Hematopoietic multipotent progenitor cell treated with erythropoietin and hydrocortisone succinate and interleukin-3 and kit ligand, for 6 days (in vitro differentiated cells): ENCODE measurements around the gene MICAL2.

Experiments
- DNase-seq: peaks from one replicate; pipeline ENCODE4 v3.0.0-alpha.2; 2015

Gene MICAL2

DNA sequence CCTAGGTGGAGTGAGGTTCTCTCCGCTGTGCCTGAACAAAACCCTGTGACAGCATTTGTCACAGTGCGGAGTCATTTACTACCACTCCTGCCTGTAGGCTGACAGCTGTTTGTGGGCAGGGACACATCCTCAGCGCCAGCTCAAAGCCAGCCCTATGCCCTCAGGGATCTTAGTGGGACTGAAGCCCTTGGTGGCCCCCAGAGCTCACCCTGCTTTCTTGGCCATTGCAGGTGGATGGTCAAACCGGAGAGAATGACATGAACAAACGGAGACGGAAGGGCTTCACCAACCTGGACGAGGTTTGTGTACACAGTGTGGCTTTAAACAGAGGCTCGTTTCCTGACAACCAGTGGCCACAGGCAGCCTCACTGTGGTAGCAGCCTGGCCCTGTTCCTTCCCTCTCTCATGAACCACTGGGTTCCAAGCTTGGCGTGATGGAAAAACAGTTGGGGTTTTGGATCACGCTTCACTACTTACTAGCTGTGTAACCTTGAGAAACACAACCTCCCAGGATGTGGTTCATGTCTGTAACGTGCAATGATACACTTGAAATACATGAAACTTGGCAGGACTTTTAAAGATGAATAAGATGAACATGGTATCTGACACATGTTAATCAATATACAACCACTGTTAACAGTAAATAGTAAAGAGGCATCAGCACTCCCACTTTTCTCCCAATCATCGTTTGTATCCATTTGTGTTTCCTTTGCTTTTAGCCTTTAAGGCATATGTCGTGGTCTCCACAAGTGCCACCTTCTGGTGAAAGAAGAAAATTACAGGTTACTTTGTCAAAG, 125.8 kb downstream of the MICAL2 start:
- peak; percentile 82 for DNase-seq

DNA sequence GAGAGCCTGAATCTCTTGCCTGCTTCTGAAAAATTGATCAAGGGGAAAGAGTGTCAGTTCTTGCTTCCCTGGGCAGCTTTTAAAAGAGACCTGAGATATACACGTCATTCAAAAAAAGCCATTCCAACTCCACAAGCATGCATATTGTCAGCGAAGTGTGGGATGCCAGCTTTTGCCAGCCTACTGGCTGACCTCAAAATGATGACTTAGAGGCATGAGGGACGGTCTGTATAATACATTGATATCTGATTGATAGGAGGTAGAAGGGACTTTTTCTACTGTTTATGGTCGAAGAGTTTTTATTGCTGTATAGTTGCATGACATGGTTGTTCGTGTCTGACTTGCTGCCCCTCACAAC, 126.3 kb downstream of the MICAL2 start:
- no peak for DNase-seq

DNA sequence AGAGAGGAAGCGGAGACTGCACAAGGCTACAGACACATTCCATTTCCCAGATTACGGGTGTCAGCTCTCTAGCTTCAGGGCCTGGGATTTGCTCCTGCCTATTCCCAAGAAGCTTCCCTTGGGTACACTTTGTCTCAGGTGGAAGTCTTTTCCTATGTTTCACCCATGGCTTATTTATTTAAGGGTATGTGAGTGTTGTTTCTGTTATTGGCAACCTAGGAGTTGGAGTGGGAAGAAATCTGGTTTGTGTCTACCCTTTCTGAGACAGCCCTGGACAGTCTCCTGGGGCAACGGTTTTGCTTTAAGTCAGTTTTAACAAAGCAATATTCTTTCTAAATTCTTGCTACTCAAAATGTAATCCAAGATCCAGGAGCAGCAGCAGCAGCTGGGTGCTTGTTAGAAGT, 127.0 kb downstream of the MICAL2 start:
- DNase-seq: no peak

DNA sequence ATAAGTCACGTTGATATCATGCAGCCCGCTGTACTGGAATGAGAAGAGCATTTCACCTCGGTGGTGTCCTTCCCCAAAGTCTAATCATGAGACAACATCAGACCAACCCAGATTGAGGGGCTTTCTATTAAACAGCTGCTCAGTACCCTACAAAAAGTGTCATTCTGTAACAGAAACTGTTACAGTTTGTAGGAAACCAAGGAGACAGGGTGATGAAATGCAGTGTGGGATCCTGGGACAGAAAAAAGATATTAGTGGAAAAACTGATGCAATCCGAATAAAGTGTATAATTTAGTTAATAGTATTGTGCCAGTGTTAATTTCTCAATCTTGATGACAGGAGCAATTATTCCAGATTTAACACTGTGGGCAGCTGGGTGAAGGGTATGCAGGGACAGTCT, 128.0 kb downstream of the MICAL2 start:
- no peak for DNase-seq

DNA sequence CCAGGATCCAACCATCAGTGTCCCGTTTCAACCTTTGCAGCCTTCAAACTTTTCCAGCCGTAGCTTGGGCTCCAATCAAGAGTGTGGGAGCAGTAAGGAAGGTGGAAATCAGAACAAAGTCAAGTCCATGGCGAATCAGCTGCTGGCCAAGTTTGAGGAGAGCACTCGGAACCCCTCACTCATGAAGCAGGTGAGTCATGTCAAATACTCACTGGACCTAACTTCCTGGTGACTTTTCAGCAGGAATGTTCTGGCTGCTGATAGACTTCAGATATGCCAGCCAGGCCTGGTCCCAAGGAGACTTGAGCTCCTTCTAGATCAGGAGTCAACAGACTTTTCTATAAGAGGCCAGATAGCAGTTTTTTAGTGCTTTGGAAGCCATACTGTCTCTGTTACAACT, 129.0 kb downstream of the MICAL2 start:
- DNase-seq: no peak

DNA sequence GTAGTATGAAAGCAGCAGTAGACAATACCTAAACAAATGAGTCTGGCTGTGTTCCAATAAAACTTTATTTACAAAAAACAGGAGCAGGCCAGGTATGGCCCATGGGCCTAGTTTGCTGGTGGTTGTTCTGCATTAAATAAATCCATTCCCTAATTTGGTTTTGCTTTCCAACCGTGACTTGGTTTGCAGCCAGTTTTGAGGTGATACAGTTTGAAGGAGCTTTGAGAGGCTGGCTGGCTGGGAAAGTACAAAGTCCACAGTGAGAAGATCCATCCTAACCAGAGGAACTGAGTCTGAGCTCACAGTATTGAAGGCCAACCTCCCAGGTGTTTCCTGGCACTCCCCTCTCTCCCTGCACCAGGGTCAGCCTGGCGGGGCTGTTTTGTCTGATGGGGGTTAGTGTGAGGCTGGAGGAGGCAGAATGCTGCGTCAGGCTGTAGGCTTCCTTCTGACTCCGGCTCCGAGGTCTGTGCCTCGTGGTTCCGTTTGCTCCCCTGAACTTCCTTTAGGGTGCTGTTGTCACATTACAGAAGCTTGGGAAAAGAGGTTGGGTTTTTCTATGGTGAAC, 129.5 kb downstream of the MICAL2 start:
- DNase-seq: no peak

DNA sequence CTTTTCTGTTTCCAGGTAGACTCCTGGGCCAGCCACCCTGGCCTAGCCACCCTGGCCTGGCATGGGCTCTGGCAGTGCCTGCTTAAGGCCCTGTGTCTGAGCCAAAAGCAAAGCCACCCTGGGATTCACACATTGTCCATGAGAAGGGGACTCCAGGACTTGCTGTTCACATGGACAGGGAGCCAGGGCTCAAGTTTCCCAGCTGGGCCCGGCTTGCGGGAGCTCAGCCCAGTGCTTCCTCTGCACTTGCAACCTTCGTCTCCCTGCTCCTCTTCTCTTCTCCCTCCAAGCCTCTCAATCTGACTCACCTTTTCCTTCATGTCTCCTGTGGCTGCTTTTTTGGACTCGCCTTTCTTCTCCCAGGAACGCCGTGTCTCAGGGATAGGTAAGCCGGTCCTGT, 130.3 kb downstream of the MICAL2 start:
- DNase-seq: no peak

DNA sequence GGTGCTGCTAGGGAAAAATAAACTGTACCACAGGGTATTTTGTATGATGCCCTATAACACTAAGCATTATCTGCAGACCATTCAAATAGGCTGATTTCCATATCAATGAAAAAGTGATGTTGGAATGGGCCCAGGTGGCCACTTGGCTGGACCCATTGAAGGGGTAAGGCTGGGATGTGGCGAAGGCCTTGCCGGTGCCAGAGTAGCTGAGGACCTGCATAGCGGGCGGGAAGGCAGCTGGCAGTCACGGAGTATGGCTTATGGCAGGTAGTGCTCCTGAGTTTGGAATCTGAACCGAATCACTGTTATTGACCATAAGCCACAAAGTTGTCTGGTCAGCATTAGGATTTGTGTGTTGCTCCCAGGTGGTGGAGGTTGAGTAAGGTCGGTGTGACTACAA, 131.0 kb downstream of the MICAL2 start:
- no peak for DNase-seq

DNA sequence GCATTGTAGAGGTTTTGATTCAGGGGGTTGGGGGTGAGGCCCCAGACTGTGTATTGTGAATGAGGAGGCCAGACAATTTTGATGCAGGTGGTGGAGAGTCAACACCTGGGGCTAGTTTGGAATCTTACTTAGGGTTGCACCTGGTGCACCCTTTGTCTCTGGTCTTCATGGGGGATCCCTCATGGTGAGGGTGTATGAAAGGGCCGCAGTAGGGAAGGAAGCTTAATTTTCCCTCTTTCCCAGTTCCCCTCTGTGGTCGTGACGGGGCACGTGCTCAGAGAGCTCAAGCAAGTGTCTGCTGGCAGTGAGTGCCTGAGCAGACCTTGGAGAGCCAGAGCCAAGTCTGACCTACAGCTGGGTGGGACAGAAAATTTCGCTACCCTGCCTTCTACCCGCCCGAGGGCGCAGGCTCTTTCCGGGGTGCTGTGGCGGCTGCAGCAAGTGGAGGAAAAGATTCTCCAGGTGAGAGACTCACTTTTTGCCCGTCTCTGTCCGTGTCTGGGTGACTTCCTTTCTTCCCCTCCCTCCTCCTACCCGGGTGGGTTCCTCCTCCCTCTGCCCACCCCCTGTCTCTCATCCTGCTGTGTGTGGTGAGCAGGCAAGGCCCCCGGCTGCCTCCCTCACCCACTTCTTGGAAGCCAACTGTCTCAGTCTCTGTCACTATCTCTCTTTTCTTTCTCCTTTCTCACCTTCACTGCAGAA, 131.7 kb downstream of the MICAL2 start:
- DNase-seq: no peak

DNA sequence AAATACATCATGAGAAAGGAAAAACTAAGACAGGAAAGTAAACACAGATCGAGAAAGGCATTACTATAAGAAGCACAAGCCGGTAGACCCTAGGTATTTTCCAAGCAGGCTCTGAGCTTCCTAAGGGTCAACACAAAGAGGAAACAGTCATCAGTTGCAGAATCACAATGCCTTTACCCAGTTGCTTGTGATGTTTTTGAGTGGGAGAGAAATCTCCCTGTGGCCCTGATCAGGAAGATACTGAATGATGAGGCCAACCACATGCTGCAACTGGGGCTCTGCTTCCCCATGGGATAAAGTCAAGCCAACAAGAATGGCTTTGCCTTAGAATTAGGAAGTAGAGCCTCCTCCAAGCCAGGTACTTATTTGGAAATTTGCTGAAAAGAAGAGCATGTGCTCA, 132.6 kb downstream of the MICAL2 start:
- DNase-seq: no peak

DNA sequence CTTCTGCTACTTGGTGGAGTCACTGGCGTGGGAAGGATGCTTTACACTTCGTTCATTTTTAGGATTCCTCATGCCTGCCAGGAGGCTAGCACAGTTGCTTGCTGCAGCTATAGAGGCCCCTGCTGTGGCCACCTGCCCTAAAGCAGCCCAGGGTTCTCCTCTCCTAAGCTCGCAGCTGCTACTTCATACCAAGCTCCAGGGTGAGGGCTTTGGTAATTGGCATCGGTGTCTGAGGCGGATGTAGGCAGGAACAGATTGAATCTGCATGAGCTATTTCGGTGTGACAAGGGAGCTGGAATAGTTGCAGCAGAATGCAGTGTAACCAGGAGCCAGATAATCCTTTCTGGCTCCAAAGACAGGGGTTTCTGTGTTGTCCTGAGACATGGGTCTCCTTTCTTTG, 133.1 kb downstream of the MICAL2 start:
- no peak for DNase-seq

DNA sequence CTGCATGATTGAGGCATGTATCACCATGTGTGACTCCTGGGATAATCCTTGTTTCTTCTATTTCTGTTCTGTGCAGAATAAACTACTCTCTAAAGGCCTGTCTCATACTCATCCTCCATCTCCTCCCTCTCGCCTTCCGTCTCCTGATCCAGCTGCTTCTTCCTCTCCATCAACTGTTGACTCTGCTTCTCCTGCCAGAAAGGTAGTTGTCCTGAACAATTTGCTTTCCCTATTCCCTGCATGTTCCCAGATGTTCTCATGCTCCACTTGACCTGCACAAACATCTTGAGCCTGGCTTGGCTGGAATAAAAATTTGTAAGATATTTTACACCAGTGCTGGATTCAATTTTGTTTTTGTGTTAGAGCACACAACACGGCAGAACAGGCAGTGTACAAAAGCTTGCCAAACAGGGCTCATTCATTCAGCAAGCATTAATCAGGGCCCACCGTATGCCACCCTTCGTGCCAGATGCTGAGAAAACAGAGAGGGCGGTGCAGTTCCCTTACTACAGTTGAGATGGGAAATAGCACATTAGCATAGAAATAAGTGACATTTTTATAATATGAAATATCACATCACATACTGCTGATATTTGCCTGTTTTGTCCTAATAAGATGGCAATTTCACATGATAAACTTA, 133.6 kb downstream of the MICAL2 start:
- DNase-seq: peak; percentile 18

DNA sequence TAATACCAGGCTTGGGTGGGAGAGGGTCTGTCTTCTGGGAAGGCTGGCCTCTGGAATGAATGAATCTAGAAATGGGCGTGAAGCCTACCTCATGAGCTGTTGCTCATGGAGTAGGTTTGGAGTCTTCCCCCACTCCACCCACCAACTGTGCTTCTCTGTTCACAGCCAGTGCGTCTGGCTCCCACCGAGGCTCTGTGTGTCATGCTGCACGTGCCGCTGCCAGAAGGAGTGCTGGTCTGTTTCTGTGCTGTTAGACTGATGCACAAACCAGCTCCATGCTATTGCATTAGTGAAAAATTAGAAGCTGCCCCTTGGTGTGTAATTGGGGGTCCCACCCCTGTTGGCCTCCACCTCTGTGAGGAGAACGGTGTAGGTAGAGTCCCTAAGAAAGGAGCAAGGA, 134.7 kb downstream of the MICAL2 start:
- DNase-seq: no peak

DNA sequence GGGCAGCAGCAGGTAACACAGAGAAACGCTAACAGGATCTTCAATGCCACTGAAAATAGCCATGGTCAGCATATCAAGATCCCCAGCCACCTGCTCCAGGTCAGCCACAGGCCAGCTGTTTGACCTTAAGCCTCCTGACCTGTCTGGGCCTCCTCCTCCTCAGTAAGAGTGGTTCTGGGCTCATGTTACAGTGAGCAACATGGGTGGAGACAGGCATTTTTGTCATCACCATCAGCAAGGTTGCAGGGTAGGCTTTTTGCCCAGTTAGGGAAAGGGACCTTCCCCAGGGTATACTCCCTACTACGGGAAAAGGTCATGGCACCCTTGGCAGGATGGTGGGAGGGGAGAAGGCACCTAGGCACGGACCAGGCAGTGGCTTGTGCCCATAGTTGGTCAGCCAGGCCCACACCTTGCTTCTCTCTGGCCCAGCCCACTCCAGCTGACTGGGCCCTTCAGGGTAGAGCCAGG, 135.2 kb downstream of the MICAL2 start:
- no peak for DNase-seq

DNA sequence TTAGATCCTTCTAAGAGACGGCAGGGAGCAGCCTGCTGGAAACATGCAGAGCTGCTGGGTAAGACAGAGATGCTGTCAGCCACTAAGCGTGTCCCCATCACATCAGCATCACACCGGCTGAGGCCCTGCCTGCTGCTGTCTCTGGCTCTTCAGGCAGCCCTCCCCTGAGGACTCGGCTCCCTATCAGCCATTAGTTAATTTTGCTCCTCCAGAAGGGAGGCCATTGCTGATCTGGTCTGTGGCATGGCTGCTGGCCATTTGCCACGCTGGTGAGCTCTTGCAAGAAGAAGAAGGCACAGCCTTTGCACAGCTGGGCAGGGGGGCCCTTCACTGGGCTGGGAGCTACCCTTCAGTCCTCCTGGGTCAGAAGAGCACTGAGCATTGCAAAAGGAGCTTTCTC, 135.8 kb downstream of the MICAL2 start:
- DNase-seq: no peak

DNA sequence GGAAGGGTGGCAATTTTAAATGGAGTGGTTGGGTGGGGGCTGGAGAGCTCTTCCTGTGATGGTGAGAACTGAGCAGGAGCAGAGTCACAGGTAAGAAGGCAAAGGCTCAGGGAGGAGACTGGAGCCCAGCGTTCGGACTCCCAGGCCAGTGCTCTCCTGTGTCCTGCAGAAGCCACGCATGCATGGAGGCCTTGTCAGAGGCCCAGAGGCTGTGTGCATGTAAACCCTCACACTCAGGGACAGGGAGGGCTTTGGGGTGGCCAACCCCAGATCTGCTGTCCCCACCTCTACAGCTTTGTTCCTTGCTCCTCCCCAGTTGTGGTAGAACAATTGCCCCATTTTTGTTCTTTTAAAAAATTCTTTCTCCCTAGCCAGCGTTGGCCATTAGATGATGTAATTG, 136.6 kb downstream of the MICAL2 start:
- no peak for DNase-seq

DNA sequence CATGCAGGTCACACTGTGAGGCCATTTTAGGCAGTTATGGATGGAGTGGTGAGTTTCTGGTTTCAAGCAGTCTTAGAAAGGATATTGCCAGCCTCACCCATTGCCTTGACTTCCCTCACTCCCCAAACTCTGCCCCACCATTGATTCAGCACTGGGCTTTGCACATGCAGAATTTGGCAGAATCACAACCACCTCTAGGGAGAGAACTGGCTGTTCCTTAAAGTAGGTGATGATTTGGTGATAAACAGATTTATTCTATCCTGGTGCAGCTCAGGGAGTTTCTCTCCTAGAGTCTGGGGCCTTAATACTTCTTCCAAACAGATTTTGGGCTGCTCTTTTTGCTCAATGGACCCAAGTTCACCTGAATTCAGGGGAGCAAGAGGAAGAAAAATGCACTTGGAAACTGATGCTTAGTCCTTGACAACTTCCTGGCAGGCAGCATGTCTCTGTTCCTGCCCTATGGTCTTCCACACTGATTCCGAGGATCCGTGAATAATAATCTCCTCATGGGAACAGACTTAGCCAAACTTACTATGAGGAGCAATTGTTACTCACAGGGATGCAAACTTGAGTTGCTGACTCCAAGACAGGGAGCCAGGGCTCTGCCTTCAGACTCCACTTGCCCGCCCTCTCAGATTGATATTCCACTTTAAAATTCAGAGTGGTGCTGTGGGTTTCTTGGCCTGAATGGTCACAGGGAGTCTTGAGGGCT, 137.3 kb downstream of the MICAL2 start:
- DNase-seq: no peak

DNA sequence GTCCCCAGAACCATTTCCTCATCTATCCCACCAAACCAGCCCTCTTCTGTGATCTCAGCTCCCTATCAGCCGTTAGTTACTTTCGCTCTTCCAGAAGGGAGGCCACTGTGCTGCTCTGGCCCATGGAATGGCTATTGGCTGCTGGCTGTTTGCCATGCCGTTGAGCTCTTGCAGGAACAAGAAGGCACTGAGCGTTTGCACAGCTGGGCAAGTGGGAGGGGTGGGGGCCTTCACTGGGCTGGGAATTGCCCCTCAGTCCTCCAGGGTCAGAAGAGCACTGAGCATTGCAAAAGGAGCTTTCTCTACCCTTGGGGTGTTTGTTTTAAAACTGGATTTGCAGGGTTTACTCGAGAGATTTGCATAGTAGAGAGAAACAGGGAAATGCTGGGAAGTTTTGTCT, 137.9 kb downstream of the MICAL2 start:
- DNase-seq: no peak

DNA sequence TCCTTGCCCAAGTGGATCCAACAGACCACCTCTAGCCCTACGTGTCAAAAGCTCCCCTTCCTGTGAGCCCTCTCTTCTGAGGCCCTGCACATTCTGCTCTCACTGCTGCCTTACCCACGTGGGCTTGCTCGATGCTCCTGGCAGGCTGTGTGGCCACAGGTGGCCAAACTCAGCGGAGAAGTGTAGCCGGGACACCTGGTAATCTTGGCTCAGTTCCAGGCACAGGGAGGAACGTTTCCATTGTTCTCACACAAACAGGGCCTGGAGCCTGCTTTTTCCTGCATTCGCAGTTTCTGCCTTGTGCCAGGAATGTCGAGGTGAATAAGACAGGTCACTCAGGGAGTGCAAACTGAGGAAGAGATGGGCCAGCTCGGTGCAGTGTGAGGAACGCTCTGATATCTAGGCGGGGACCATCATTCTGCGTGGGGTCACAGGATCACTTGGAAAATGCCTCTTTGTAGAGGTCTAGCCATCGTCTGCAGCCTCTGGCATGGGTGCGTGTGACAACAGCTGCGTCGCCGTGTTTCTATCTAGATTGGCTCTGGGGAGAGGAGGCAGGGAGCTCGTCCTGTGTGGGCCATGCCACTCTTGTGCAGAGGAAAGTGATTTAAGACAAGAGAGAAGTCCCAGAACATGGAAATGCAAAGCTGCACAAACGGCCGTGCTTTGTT, 139.3 kb downstream of the MICAL2 start:
- no peak for DNase-seq

DNA sequence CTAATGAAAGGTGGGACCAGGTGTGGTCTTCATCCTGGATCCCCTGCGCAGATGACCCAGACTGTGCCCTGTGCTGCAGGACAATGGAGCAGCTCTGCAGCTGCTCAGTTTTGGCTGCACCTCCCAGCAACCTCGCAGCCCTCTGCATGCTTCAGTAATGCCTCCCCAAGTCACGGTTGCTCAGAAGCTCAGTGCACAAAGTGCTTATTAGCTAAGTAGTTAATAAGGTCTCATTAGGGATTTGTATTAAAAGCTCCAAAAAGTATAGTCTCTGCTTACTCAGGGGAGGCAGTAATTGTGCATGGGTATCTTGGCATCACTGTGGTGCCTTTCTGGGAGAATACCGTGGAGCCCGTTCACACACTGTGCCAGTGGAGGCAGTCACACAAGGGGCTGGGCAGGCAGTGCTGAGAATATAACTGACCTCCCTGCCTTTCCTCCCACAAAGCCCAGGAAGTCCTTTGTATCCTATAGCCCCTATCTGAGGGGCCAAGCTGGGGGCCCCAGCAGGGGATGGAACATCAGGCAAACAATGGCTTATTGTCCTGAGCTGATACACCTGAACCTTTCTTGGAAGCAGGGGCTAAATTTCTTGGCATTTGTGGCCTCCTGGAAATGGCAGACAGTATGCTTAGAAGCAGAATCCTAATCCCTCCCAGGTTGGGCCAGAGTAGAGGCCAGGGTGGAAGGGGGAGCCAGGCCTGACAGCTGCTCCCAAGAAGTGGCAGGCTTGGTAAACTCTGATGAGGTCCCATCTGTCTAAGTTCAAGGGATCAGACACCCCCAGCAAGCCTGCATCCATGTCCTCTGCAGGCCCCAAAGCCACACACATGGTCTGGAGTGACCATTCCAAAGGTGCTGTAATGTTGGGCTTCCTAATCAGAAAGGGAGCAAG, 141.5 kb downstream of the MICAL2 start:
- DNase-seq: no peak

DNA sequence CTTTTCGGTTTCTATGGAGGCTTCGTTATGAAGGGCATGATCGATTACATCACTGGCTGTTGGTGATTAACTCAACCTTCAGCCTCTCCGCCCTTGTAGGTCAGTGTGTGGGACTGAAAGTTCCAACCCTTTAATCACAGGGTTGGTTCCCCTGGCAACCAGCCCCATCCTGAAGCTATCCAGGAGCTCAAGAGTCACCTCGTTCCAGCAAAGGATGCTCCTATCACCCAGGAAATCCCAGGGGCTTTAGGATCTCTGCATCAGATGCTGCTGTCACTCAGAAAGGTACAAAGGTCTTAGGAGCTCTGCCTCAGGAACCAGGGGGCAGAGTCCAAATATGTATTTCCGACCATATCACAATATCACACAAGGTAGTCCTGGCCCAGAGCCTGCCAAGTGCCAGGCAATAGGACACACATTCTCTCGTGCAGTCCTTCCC, 143.5 kb downstream of the MICAL2 start:
- no peak for DNase-seq
